Measurements from ENCODE around the gene TTLL3.

TTLL3 gene

DNA sequence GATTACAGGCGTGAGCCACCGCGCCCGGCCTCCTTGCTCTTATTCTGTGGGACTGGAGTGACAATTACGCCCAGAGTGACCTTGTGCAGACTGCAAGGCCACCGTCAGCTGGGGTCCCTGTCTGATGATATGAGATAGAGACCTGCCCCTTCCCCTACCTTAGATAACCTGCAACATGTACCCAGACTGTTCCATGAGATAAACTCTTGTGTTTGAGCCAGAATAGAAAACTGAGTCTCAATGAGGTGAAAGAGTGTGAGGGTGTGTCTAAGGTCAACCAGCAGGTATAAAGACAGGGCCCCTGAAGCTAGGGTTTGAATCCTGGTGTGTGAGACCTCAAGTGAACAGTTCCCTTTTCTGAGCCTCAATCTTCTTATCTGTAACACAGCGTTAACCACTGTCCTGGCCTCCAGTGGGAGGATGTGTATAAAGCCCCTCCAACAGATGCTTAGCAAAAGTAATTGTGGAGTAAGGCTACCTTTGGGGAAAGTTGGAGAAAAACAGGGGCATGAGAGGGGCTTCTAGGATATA, 23.8 kb upstream of the TTLL3 start:
- no peaks in the 10 kb centered on the region for H4K20me1 ChIP-seq (ENCODE audit: insufficient read depth)
- no peaks in the 10 kb centered on the region for H3K4me1 ChIP-seq (ENCODE audit: low read depth, poor library complexity, severe bottlenecking)
- TF ChIP-seq CTCF (conservative IDR thresholded peaks at IDR 0.05; ENCODE audit: low read depth, low read length) = no peak
- H3K27me3 ChIP-seq (ENCODE audit: insufficient read depth, low read depth) = no peaks in the 10 kb centered on the region
- H3K79me2 ChIP-seq (ENCODE audit: insufficient read depth, low read depth) = no peaks in the 10 kb centered on the region
- no peak overlapping the region for H3K4me2 ChIP-seq
- no peak overlapping the region for H3K9ac ChIP-seq
- H3K4me3 ChIP-seq (IDR thresholded peaks at IDR 0.05; ENCODE audit: insufficient read depth, low read depth, low read length) = no peak overlapping the region
- H2AFZ ChIP-seq (ENCODE audit: low read depth) = no peak overlapping the region
- H3K36me3 ChIP-seq (ENCODE audit: insufficient read depth) = no peaks in the 10 kb centered on the region
- no peak overlapping the region for H3K27ac ChIP-seq

GRCh38 chr3:9786825-9787669, 23.0 kb upstream of the TTLL3 start:
- TF ChIP-seq CTCF (conservative IDR thresholded peaks at IDR 0.05; ENCODE audit: low read depth, low read length) = peak; percentile 53
- no peak overlapping the region for H3K27ac ChIP-seq

GRCh38 chr3:9787714-9788113, 22.3 kb upstream of the TTLL3 start:
- H3K9ac ChIP-seq = no peak overlapping the region
- no peak for TF ChIP-seq CTCF (conservative IDR thresholded peaks at IDR 0.05; ENCODE audit: low read depth, low read length)

More at GRCh38 chr3:9786825-9787669, 23.0 kb upstream of the TTLL3 start:
- H3K4me2 ChIP-seq = no peak overlapping the region
- H3K36me3 ChIP-seq (ENCODE audit: insufficient read depth) = no peaks in the 10 kb centered on the region
- H3K27me3 ChIP-seq (ENCODE audit: insufficient read depth, low read depth) = no peaks in the 10 kb centered on the region
- H3K9ac ChIP-seq = no peak overlapping the region
- H2AFZ ChIP-seq (ENCODE audit: low read depth) = no peak overlapping the region
- H3K4me1 ChIP-seq (ENCODE audit: low read depth, poor library complexity, severe bottlenecking) = peaks cover 4% of the 10 kb centered on the region
- H4K20me1 ChIP-seq (ENCODE audit: insufficient read depth) = no peaks in the 10 kb centered on the region
- H3K79me2 ChIP-seq (ENCODE audit: insufficient read depth, low read depth) = no peaks in the 10 kb centered on the region
- H3K4me3 ChIP-seq (IDR thresholded peaks at IDR 0.05; ENCODE audit: insufficient read depth, low read depth, low read length) = no peak overlapping the region

DNA sequence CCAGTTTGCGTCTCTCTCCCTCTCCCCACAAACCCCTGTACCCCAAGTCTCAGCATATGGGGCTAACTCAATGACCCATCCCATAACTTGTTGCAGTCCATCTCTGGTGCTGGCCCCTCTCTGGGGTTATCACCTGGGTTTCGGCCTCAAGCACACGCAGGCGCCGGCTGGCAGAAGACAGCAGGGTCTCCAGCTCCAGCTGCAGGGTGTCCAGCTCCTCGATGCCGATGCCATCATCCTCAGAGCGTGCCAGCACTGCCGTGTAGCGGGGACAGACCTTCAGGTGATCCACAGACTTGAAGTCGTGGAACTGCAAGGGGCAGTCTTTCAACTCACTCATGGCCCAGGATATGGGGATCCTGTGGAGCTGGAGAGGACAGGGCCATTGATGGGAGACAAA, 18.9 kb upstream of the TTLL3 start:
- Histone ChIP-seq H3K4me2 (no peak overlapping the region), H3K4me3 (IDR thresholded peaks at IDR 0.05; ENCODE audit: insufficient read depth, low read depth, low read length) (no peak overlapping the region), H3K27me3 (ENCODE audit: insufficient read depth, low read depth) (no peaks in the 10 kb centered on the region), H3K27ac (no peak overlapping the region), H4K20me1 (ENCODE audit: insufficient read depth) (no peaks in the 10 kb centered on the region), H3K4me1 (ENCODE audit: low read depth, poor library complexity, severe bottlenecking) (peaks cover 7% of the 10 kb centered on the region), H3K79me2 (ENCODE audit: insufficient read depth, low read depth) (peaks cover 30% of the 10 kb centered on the region), H2AFZ (ENCODE audit: low read depth) (no peak overlapping the region), H3K36me3 (ENCODE audit: insufficient read depth) (no peaks in the 10 kb centered on the region), H3K9ac (no peak overlapping the region)
- no peak for TF ChIP-seq CTCF (conservative IDR thresholded peaks at IDR 0.05; ENCODE audit: low read depth, low read length)

More at GRCh38 chr3:9787714-9788113, 22.3 kb upstream of the TTLL3 start:
- no peak overlapping the region for H3K4me3 ChIP-seq (IDR thresholded peaks at IDR 0.05; ENCODE audit: insufficient read depth, low read depth, low read length)
- H3K4me1 ChIP-seq (ENCODE audit: low read depth, poor library complexity, severe bottlenecking) = peaks cover 4% of the 10 kb centered on the region
- no peak overlapping the region for H2AFZ ChIP-seq (ENCODE audit: low read depth)
- H3K27me3 ChIP-seq (ENCODE audit: insufficient read depth, low read depth) = no peaks in the 10 kb centered on the region
- no peaks in the 10 kb centered on the region for H3K79me2 ChIP-seq (ENCODE audit: insufficient read depth, low read depth)
- H3K4me2 ChIP-seq = no peak overlapping the region
- no peaks in the 10 kb centered on the region for H4K20me1 ChIP-seq (ENCODE audit: insufficient read depth)
- no peak overlapping the region for H3K27ac ChIP-seq
- no peaks in the 10 kb centered on the region for H3K36me3 ChIP-seq (ENCODE audit: insufficient read depth)
